Brain microvascular endothelial cell (primary cell): Measurements from ENCODE around the gene PPP1R26.
"Not testable (repeated sequence)": the region's sequence is repeated elsewhere in the genome, so short reads cannot be mapped to it uniquely, and the experiment has no call there.

Experiments
- DNase-seq: peaks from one replicate; pipeline ENCODE4 v3.0.0-alpha.2; 2020
- H3K27ac ChIP-seq: fragments of 250-450 bp; sonication (Bioruptor Pico); 2 replicates; pipeline ENCODE4 v1.5.1; 2020; ENCODE audit warnings: mild to moderate bottlenecking, moderate library complexity
- H3K27me3 ChIP-seq: fragments of 250-450 bp; sonication (Bioruptor Pico); replicated peaks from 2 replicates; pipeline ENCODE4 v1.5.1; 2020; ENCODE audit warnings: mild to moderate bottlenecking
- H3K36me3 ChIP-seq: fragments of 250-450 bp; sonication (Bioruptor Pico); replicated peaks from 2 replicates; pipeline ENCODE4 v1.5.1; 2020; ENCODE audit warnings: mild to moderate bottlenecking
- H3K4me3 ChIP-seq: 2 replicates; pipeline ENCODE4 v1.5.1; 2011; ENCODE audit warnings: low read depth, mild to moderate bottlenecking, control low read depth, low read length, moderate library complexity
- in situ Hi-C: cut with HindIII; loops from 2 replicates; pipeline ENCODE4 v1.10.0; 2017; ENCODE audit warnings: low sequenced_read_pairs, low pct_ligation_motif_present
- TF ChIP-seq, protein P1 (sequence below): IDR thresholded peaks from 2 replicates; pipeline ENCODE4 v1.5.1; 2011; ENCODE audit warnings: low read depth, mild to moderate bottlenecking, moderate library complexity, low read length, control low read depth, inconsistent platforms; ENCODE audit errors: missing control alignments

Gene PPP1R26

DNA sequence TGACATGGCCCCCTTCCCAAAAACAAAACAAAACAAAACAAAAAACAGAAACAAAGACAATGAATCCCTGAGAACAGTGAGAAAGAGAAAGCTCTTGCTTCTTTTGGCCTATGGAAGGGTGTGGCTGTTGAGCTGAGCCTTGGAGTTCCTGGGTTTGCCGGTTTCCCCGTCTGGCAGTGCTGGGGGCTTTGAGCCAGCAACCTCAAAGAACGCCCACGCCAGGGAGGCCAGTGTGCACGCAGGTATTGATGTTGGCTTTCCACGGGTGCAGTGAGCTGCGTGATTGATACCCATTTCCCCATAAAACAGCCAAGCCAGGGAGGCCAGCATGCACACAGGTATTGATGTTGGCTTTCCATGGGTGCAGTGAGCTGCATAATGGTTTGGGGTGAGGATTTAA is 33.3 kb downstream of the PPP1R26 start:
- no peaks in the 10 kb centered on the region for H3K27me3 ChIP-seq
- no peak overlapping the region for H3K4me3 ChIP-seq
- DNase-seq = no peak
- in situ Hi-C loops = no loop called here
- no peaks in the 10 kb centered on the region for H3K36me3 ChIP-seq
- TF ChIP-seq, protein P1, sequence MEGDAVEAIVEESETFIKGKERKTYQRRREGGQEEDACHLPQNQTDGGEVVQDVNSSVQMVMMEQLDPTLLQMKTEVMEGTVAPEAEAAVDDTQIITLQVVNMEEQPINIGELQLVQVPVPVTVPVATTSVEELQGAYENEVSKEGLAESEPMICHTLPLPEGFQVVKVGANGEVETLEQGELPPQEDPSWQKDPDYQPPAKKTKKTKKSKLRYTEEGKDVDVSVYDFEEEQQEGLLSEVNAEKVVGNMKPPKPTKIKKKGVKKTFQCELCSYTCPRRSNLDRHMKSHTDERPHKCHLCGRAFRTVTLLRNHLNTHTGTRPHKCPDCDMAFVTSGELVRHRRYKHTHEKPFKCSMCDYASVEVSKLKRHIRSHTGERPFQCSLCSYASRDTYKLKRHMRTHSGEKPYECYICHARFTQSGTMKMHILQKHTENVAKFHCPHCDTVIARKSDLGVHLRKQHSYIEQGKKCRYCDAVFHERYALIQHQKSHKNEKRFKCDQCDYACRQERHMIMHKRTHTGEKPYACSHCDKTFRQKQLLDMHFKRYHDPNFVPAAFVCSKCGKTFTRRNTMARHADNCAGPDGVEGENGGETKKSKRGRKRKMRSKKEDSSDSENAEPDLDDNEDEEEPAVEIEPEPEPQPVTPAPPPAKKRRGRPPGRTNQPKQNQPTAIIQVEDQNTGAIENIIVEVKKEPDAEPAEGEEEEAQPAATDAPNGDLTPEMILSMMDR = no peak
- no peak overlapping the region for H3K27ac ChIP-seq

DNA sequence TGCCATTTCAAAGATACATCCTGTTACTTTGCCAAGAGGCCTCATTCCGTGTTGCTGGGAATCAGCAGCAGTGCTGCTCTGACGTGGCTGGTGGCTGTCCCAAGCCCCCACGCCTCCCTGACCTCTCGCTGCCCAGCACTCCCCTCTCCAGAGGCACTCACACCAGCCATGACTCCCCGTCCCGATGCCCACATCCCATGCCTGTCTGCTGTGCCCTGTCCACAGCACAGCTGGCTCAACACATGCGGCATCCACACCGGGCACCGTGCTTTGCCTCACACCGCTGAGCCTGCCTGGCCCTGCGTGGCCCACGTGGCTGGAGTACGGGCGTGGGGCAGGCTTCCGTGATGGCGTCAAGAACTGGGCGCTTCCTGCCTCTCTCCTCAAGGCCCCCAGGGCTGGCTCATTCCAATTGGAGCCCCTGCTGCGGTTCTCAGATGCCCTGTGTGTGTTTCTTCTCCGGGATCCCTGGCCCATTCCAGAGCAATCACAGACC is 33.8 kb downstream of the PPP1R26 start:
- no peak overlapping the region for H3K27ac ChIP-seq
- H3K27me3 ChIP-seq = no peaks in the 10 kb centered on the region
- no peak for DNase-seq
- TF ChIP-seq, protein P1 = no peak
- no peak overlapping the region for H3K4me3 ChIP-seq
- in situ Hi-C loops = no loop called here
- no peaks in the 10 kb centered on the region for H3K36me3 ChIP-seq

DNA sequence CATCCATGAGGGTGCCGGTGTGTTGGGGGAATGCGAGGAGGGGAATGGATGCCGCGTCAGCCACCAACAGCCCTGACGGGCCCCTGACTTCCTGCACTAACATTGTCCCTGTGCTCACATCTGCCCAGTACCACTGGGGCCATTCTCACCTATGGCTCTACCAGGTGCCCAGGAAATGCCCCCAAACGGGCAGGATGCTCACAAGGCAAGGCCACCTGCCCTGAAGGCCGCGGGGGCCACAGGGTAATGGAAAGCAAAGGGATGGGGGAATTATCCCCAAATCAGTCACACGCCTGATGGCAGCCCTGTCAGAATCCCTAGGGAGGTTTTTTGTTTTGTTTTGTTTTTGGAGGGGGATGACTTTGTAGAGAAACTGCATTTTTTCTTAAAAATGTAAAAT is 34.3 kb downstream of the PPP1R26 start:
- H3K36me3 ChIP-seq, DNase-seq, H3K27me3 ChIP-seq, H3K27ac ChIP-seq, in situ Hi-C loops, H3K4me3 ChIP-seq: not testable (repeated sequence)

DNA sequence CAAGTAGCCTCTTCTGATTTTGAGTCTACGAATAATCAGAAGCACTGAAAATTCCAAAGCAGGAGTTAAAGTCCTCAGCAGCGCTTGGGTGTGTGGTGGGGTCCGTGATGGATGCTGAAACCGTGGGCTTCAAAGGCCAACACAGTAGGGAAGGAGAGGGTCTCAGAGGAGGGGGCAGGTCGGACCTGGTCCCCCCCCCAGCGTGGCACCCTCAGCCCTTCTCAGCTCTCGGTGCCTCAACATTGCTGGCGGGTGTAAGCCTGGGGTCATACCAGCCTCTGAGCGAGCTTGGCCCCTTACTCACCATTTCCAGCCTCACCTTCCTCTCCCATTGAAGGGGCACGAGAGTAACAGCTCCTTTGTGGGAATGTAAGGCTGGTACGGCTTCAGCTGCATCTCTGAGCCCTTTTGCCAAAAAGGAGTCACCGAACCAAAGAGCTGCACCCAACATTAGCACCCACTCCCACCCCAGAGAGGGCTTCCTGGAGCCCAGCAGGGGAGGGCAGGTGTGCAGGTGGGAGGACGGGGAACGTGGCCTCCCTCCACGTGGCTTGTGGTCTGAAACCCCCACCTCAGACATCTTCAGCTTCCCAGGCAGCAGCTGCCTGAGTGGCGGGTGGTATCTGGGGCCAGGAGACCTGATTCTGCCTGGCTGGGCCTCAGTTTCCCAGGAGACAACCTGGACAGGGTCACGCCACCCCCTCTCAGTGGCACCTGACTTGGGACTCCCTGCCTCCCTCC is 34.9 kb downstream of the PPP1R26 start:
- in situ Hi-C loops = no loop called here
- TF ChIP-seq, protein P1 = no peak
- DNase-seq = no peak

DNA sequence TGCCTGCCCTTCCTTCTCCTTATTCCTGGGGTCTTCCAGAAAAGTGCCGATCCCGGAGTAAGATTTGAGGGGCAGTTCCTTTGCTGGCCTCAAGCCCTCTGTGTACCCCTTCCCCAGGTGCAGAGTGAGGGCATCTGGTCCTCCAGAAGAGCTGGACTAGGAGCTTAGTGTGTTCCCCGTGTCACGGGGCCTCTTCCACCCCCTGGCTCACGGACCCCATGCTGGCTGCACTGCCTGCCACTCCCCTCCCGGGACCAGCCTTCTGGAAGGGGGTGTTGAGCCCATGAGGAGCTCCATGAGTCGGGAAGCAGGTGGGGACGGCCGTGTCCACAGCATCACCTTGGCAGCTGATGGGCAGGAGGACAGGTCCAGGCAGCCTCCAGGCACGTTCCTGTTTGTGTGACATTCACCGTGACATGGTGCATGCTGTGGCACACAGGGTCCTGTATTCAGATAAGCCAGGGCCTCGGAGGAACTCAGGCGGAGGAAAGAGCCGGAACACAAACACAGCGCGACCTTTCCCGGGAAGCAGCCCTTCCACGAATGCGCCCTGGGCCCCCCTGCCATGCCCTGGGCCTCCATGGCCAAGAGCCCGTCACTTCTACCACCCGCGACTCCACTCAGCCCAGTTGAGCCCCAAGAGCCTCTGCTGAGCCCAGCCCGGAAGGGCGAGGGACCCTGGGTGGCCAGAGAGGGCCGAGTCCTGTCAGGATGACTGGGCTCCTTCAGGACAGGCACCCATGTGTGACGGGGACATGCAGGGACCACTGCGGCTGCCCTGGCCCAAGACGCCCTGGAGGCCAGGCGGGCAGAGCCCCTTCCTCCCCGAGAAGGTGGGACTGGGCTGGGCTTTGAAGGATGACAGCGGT is 35.7 kb downstream of the PPP1R26 start:
- no peaks in the 10 kb centered on the region for H3K27me3 ChIP-seq
- TF ChIP-seq, protein P1 = no peak
- no peak overlapping the region for H3K4me3 ChIP-seq
- DNase-seq = no peak
- H3K27ac ChIP-seq = no peak overlapping the region
- in situ Hi-C loops = no loop called here
- no peaks in the 10 kb centered on the region for H3K36me3 ChIP-seq

More for the DNA sequence above, 34.9 kb downstream of the PPP1R26 start:
- H3K4me3 ChIP-seq = no peak overlapping the region
- H3K27ac ChIP-seq = no peak overlapping the region
- no peaks in the 10 kb centered on the region for H3K27me3 ChIP-seq
- no peaks in the 10 kb centered on the region for H3K36me3 ChIP-seq

DNA sequence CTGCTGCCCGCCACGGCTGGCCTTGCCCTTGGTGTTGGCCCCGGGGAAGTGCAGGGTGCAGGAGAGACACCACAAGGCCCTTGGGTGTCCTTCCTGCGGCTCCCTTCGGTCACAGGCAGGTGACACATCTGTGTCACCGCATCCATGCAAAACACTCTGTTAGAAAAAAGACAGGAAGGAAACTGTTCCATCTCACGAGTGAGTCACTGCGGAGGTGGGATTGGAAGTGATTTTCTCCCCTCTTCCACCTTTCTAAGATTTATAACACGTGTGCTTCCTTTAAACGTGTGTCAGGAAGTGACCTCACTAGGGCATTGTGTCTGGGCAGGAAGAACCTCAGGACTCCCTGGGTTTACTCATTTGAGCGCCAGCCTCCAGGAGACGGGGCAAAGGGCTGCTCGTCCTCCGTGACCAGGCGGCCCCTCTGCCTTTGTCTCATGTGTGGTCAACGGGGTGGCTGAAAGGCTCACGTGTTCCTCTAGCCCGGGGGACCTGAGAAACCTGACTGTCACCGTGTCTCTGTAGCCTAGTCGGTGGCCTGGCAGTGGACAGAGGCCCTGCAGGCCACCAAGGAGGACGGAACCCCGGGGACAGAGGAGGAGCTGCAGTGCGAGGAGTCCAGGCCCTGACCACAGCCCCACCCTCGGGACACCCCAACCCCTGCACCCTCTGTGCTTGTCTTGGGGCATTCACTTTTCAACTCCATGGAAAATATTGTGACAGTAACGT is 36.7 kb downstream of the PPP1R26 start:
- in situ Hi-C loops = no loop called here
- no peak overlapping the region for H3K4me3 ChIP-seq
- no peaks in the 10 kb centered on the region for H3K36me3 ChIP-seq
- no peak for DNase-seq
- H3K27me3 ChIP-seq = no peaks in the 10 kb centered on the region
- TF ChIP-seq, protein P1 = no peak
- no peak overlapping the region for H3K27ac ChIP-seq
